HepG2 (cell line): Measurements from ENCODE around the gene PFDN2. TPM values are rescaled to one million over a fixed set of nuclear protein-coding genes. Genes with fewer than 3 reads are reported as not detected.

Source experiments
- AGO1 ChIP-seq: fragments of 200-400 bp; formaldehyde crosslinking; IDR thresholded peaks from 2 replicates; pipeline ENCODE4 v1.6.1; 2017; ENCODE audit warnings: mild to moderate bottlenecking, low read depth, low read length, moderate library complexity; ENCODE audit not compliant: poor library complexity, severe bottlenecking
- CEBPB ChIP-seq: IDR thresholded peaks from 2 replicates; pipeline ENCODE4 v1.6.1; 2011; ENCODE audit warnings: low read depth, low read length, improper control_type of control experiment, borderline replicate concordance
- GLI4 ChIP-seq: sonication (generic); formaldehyde crosslinking; IDR thresholded peaks from 2 replicates; pipeline ENCODE4 v1.5.1; 2020; ENCODE audit warnings: missing genetic modification reagents, mild to moderate bottlenecking, moderate library complexity, borderline replicate concordance
- JUNB ChIP-seq: sonication (generic); formaldehyde crosslinking; IDR thresholded peaks from 2 replicates; pipeline ENCODE4 v1.8.0; 2022; ENCODE audit warnings: missing genetic modification reagents, mild to moderate bottlenecking, borderline replicate concordance
- KDM5B ChIP-seq: sonication (generic); formaldehyde crosslinking; IDR thresholded peaks from 2 replicates; pipeline ENCODE4 v1.4.0; 2020; ENCODE audit warnings: missing genetic modification reagents, mild to moderate bottlenecking, borderline replicate concordance
- MXI1 ChIP-seq: IDR thresholded peaks from 3 replicates; pipeline ENCODE4 v1.6.1; 2012; ENCODE audit warnings: low read depth, low read length, inconsistent platforms, borderline replicate concordance
- NR1H2 ChIP-seq: sonication (generic); formaldehyde crosslinking; IDR thresholded peaks from 2 replicates; pipeline ENCODE4 v1.8.1; 2022; ENCODE audit warnings: low read depth, missing genetic modification reagents, borderline replicate concordance
- SMARCC2 ChIP-seq: fragments of 450-650 bp; IDR thresholded peaks from 2 replicates; pipeline ENCODE4 v1.6.1; 2017; ENCODE audit warnings: antibody characterized with exemption, mild to moderate bottlenecking
- SPEN ChIP-seq: sonication (generic); formaldehyde crosslinking; IDR thresholded peaks from 2 replicates; pipeline ENCODE4 v1.5.1; 2020; ENCODE audit warnings: low read depth, mild to moderate bottlenecking, missing genetic modification reagents
- TBX3 ChIP-seq: fragments of 450-650 bp; IDR thresholded peaks from 2 replicates; pipeline ENCODE4 v1.6.1; 2017; ENCODE audit warnings: antibody characterized with exemption, mild to moderate bottlenecking, inconsistent platforms, borderline replicate concordance
- TRAFD1 ChIP-seq: sonication (generic); formaldehyde crosslinking; IDR thresholded peaks from 2 replicates; pipeline ENCODE4 v1.5.1; 2020; ENCODE audit warnings: missing genetic modification reagents, mild to moderate bottlenecking, borderline replicate concordance
- ZBTB42 ChIP-seq: sonication (generic); formaldehyde crosslinking; IDR thresholded peaks from 2 replicates; pipeline ENCODE4 v1.5.0; 2020; ENCODE audit warnings: mild to moderate bottlenecking, missing genetic modification reagents
- ZNF646 ChIP-seq: sonication (generic); formaldehyde crosslinking; IDR thresholded peaks from 2 replicates; pipeline ENCODE4 v1.9.0; 2021; ENCODE audit warnings: mild to moderate bottlenecking, missing genetic modification reagents
- ZNF670 ChIP-seq: sonication (generic); formaldehyde crosslinking; IDR thresholded peaks from 2 replicates; pipeline ENCODE4 v1.8.0; 2022; ENCODE audit warnings: mild to moderate bottlenecking, missing genetic modification reagents, borderline replicate concordance
- ZNF710 ChIP-seq: sonication (generic); formaldehyde crosslinking; IDR thresholded peaks from 2 replicates; pipeline ENCODE4 v1.5.0; 2020; ENCODE audit warnings: mild to moderate bottlenecking, missing genetic modification reagents, borderline replicate concordance
- polyA plus RNA-seq, 8 experiments: library from polyadenylated mRNA; depleted of rRNA in 3 of 8; stranded (reverse) in 7 of 8; unstranded in 1 of 8; fragments of >200 nt; fragmentation: Illumina TruSeq in 4 of 8; extraction: Trizol in 4 of 8; gene quantifications; 2 replicates each; pipeline versions ENCODE4 v1.2.1 to v1.2.3, GENCODE V29; 2011 to 2016; ENCODE audit warnings: low read depth in 4 of 8, missing spikeins in 1 of 8, mixed read lengths in 1 of 8; ENCODE audit not compliant: insufficient read depth in 1 of 8
- total RNA-seq, 5 experiments: library from RNA; depleted of rRNA; stranded (reverse); fragments of >200 nt; fragmentation: Illumina TruSeq; extraction: Trizol; gene quantifications; 2 replicates each; pipeline ENCODE4 v1.2.3, GENCODE V29; 2016; ENCODE audit warnings: low read depth in 1 of 5

Gene PFDN2
- total and polyA plus RNA-seq, 2 of the 13 experiments (the other 11 are each of a cell fraction or from before 2014, with no cell fraction given), result 62.6 to 63.6 TPM

- no peak for TF ChIP-seq TRAFD1 (CRISPR knock-in tag)
- TF ChIP-seq MXI1, result peak; percentile 71; the same call in 1 of the 3 replicates
- TF ChIP-seq AGO1, result peak; percentile 49
- TF ChIP-seq NR1H2 (CRISPR knock-in tag), result no peak
- TF ChIP-seq JUNB (CRISPR knock-in tag), result no peak
- no peak for TF ChIP-seq ZBTB42 (CRISPR knock-in tag)
- TF ChIP-seq TBX3, result peak; percentile 23; the same call in 1 of the 2 replicates
- TF ChIP-seq SPEN (CRISPR knock-in tag), result peak; percentile 87
- peak; percentile 63 for TF ChIP-seq KDM5B (CRISPR knock-in tag)
- TF ChIP-seq ZNF710, result peak; percentile 68; the same call in 1 of the 2 replicates
- no peak for TF ChIP-seq GLI4 (CRISPR knock-in tag)
- TF ChIP-seq ZNF646 (CRISPR knock-in tag), result no peak
- no peak for TF ChIP-seq CEBPB
- no peak for TF ChIP-seq SMARCC2
- TF ChIP-seq ZNF670 (CRISPR knock-in tag), result peak; percentile 65; the same call in 1 of the 2 replicates
These were observed 48.2 kb upstream of the PFDN2 start, which contains the start of gene PPOX (continued) for GRCh38 chr1:161165742-161166668.
